Measurements from ENCODE around the gene APH1B.

APH1B gene

GRCh38 chr15:63294359-63294758, 17.0 kb downstream of the APH1B start:
- ATAC-seq: no peak
- no peak for TF ChIP-seq OSR1 (CRISPR knock-in tag; IDR thresholded peaks at IDR 0.05)
- TF ChIP-seq GLIS3 (CRISPR knock-in tag; IDR thresholded peaks at IDR 0.05): no peak
- TF ChIP-seq SNAI2 (CRISPR knock-in tag; IDR thresholded peaks at IDR 0.05): no peak
- TF ChIP-seq TOX (CRISPR knock-in tag; IDR thresholded peaks at IDR 0.05; ENCODE audit: borderline replicate concordance): no peak
- no peak for TF ChIP-seq ZNF565 (CRISPR knock-in tag; conservative IDR thresholded peaks at IDR 0.05; ENCODE audit: low read depth)
- TF ChIP-seq ZFP30 (CRISPR knock-in tag; IDR thresholded peaks at IDR 0.05): no peak
- no peak for TF ChIP-seq ZFP3 (CRISPR knock-in tag; IDR thresholded peaks at IDR 0.05)
- no peak for TF ChIP-seq RARB (CRISPR knock-in tag; IDR thresholded peaks at IDR 0.05)
- TF ChIP-seq ZNF70 (CRISPR knock-in tag; IDR thresholded peaks at IDR 0.05): no peak
- TF ChIP-seq CSDC2 (CRISPR knock-in tag; IDR thresholded peaks at IDR 0.05): no peak
- no peak for TF ChIP-seq ZNF8 (CRISPR knock-in tag; IDR thresholded peaks at IDR 0.05)
- no peak for TF ChIP-seq ESRRG (CRISPR knock-in tag; IDR thresholded peaks at IDR 0.05)
- no peak for TF ChIP-seq ISL1 (CRISPR knock-in tag; IDR thresholded peaks at IDR 0.05)
- TF ChIP-seq PATZ1 (CRISPR knock-in tag; IDR thresholded peaks at IDR 0.05; ENCODE audit: borderline replicate concordance): no peak
- TF ChIP-seq, protein P1, sequence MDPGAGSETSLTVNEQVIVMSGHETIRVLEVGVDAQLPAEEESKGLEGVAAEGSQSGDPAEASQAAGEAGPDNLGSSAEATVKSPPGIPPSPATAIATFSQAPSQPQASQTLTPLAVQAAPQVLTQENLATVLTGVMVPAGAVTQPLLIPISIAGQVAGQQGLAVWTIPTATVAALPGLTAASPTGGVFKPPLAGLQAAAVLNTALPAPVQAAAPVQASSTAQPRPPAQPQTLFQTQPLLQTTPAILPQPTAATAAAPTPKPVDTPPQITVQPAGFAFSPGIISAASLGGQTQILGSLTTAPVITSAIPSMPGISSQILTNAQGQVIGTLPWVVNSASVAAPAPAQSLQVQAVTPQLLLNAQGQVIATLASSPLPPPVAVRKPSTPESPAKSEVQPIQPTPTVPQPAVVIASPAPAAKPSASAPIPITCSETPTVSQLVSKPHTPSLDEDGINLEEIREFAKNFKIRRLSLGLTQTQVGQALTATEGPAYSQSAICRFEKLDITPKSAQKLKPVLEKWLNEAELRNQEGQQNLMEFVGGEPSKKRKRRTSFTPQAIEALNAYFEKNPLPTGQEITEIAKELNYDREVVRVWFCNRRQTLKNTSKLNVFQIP (CRISPR knock-in tag; IDR thresholded peaks at IDR 0.05; ENCODE audit: borderline replicate concordance, low read depth): no peak
- TF ChIP-seq, protein P2, sequence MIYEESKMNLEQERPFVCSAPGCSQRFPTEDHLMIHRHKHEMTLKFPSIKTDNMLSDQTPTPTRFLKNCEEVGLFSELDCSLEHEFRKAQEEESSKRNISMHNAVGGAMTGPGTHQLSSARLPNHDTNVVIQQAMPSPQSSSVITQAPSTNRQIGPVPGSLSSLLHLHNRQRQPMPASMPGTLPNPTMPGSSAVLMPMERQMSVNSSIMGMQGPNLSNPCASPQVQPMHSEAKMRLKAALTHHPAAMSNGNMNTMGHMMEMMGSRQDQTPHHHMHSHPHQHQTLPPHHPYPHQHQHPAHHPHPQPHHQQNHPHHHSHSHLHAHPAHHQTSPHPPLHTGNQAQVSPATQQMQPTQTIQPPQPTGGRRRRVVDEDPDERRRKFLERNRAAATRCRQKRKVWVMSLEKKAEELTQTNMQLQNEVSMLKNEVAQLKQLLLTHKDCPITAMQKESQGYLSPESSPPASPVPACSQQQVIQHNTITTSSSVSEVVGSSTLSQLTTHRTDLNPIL (CRISPR knock-in tag; IDR thresholded peaks at IDR 0.05; ENCODE audit: low read depth): no peak

DNA sequence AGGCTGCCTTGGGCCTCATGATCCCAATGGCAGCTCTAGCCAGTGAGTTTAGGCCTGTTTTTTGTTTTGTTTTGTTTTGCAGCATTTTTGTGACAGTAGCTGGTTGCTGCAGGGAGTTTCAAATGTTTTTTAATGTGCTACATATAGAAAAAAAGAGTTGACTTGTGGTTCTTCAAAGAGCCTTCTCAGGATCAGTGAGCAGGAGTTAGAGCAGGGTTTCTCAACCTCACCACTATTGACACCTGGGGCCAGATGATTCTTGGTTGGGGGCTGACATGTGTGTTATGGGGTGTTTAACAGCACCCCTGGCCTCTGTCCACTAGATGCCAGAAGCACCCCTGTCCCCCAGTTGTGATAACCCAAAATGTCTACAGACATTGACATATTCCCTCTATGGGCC, 17.9 kb downstream of the APH1B start:
- no peak for ATAC-seq

GRCh38 chr15:63296195-63296594, 18.8 kb downstream of the APH1B start:
- TF ChIP-seq PPARA (CRISPR knock-in tag; IDR thresholded peaks at IDR 0.05; ENCODE audit: borderline replicate concordance) (no peak), OSR1 (CRISPR knock-in tag; IDR thresholded peaks at IDR 0.05) (no peak), TCF4 (CRISPR knock-in tag; IDR thresholded peaks at IDR 0.05; ENCODE audit: borderline replicate concordance) (no peak), ZNF565 (CRISPR knock-in tag; conservative IDR thresholded peaks at IDR 0.05; ENCODE audit: low read depth) (no peak), ESRRG (CRISPR knock-in tag; IDR thresholded peaks at IDR 0.05) (no peak), ZNF70 (CRISPR knock-in tag; IDR thresholded peaks at IDR 0.05) (no peak), SNAI2 (CRISPR knock-in tag; IDR thresholded peaks at IDR 0.05) (no peak), ZFP3 (CRISPR knock-in tag; IDR thresholded peaks at IDR 0.05) (no peak), TOX (CRISPR knock-in tag; IDR thresholded peaks at IDR 0.05; ENCODE audit: borderline replicate concordance) (no peak)
- no peak for ATAC-seq

More for the DNA sequence above, 17.9 kb downstream of the APH1B start:
- TF ChIP-seq RARB (CRISPR knock-in tag; IDR thresholded peaks at IDR 0.05): no peak
- TF ChIP-seq ZFP30 (CRISPR knock-in tag; IDR thresholded peaks at IDR 0.05): no peak
- no peak for TF ChIP-seq ARNTL (CRISPR knock-in tag; IDR thresholded peaks at IDR 0.05; ENCODE audit: borderline replicate concordance, low read depth)
- no peak for TF ChIP-seq ZNF70 (CRISPR knock-in tag; IDR thresholded peaks at IDR 0.05)
- no peak for TF ChIP-seq SNAI2 (CRISPR knock-in tag; IDR thresholded peaks at IDR 0.05)
- TF ChIP-seq PATZ1 (CRISPR knock-in tag; IDR thresholded peaks at IDR 0.05; ENCODE audit: borderline replicate concordance): no peak
- TF ChIP-seq TCF4 (CRISPR knock-in tag; IDR thresholded peaks at IDR 0.05; ENCODE audit: borderline replicate concordance): no peak

GRCh38 chr15:63299943-63300575, 22.7 kb downstream of the APH1B start:
- TF ChIP-seq ZNF565 (CRISPR knock-in tag; conservative IDR thresholded peaks at IDR 0.05; ENCODE audit: low read depth): no peak
- TF ChIP-seq PPARA (CRISPR knock-in tag; IDR thresholded peaks at IDR 0.05; ENCODE audit: borderline replicate concordance): no peak
- no peak for TF ChIP-seq ZFP3 (CRISPR knock-in tag; IDR thresholded peaks at IDR 0.05)
- TF ChIP-seq OSR1 (CRISPR knock-in tag; IDR thresholded peaks at IDR 0.05): no peak
- no peak for TF ChIP-seq CSRNP3 (CRISPR knock-in tag; IDR thresholded peaks at IDR 0.05)
- TF ChIP-seq RARB (CRISPR knock-in tag; IDR thresholded peaks at IDR 0.05): no peak
- TF ChIP-seq, protein P3, sequence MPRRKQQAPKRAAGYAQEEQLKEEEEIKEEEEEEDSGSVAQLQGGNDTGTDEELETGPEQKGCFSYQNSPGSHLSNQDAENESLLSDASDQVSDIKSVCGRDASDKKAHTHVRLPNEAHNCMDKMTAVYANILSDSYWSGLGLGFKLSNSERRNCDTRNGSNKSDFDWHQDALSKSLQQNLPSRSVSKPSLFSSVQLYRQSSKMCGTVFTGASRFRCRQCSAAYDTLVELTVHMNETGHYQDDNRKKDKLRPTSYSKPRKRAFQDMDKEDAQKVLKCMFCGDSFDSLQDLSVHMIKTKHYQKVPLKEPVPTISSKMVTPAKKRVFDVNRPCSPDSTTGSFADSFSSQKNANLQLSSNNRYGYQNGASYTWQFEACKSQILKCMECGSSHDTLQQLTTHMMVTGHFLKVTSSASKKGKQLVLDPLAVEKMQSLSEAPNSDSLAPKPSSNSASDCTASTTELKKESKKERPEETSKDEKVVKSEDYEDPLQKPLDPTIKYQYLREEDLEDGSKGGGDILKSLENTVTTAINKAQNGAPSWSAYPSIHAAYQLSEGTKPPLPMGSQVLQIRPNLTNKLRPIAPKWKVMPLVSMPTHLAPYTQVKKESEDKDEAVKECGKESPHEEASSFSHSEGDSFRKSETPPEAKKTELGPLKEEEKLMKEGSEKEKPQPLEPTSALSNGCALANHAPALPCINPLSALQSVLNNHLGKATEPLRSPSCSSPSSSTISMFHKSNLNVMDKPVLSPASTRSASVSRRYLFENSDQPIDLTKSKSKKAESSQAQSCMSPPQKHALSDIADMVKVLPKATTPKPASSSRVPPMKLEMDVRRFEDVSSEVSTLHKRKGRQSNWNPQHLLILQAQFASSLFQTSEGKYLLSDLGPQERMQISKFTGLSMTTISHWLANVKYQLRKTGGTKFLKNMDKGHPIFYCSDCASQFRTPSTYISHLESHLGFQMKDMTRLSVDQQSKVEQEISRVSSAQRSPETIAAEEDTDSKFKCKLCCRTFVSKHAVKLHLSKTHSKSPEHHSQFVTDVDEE (CRISPR knock-in tag; IDR thresholded peaks at IDR 0.05): no peak
- no peak for TF ChIP-seq TCF4 (CRISPR knock-in tag; IDR thresholded peaks at IDR 0.05; ENCODE audit: borderline replicate concordance)
- no peak for TF ChIP-seq ARNTL (CRISPR knock-in tag; IDR thresholded peaks at IDR 0.05; ENCODE audit: borderline replicate concordance, low read depth)
- TF ChIP-seq TOX (CRISPR knock-in tag; IDR thresholded peaks at IDR 0.05; ENCODE audit: borderline replicate concordance): no peak
- no peak for TF ChIP-seq ZC3H10 (CRISPR knock-in tag; IDR thresholded peaks at IDR 0.05)
- no peak for TF ChIP-seq BACH2 (CRISPR knock-in tag; IDR thresholded peaks at IDR 0.05; ENCODE audit: borderline replicate concordance)
- TF ChIP-seq ISL1 (CRISPR knock-in tag; IDR thresholded peaks at IDR 0.05): no peak
- no peak for ATAC-seq
